Putamen (tissue), 1 donor: ENCODE results near the gene SEC23A.
"Not testable (repeated sequence)": the region's sequence is repeated elsewhere in the genome, so short reads cannot be mapped to it uniquely, and the experiment has no call there.

Experiments used
- DNase-seq: peaks from one replicate; pipeline ENCODE4 v3.0.0-alpha.2; 2016; ENCODE audit warnings: low spot score

SEC23A gene

DNA sequence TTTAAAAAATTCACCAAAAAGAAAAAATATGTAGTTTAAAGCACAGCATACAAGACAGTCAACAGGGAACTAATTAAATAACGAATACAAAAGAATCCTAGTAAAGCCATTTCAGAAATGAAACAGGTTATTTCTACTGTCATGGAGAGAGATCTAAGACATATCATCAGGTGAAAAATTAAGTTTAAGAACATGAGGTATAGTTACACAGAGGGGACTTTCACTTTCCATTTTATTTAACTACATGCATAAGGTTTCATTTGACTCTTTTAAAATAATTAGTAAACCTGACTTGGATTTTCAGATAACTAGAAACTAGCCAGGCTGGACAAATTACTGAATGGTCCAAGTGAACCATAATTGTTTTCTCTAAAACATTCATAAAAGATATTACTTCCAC lies 11.3 kb downstream of the SEC23A start:
- no peak for DNase-seq

DNA sequence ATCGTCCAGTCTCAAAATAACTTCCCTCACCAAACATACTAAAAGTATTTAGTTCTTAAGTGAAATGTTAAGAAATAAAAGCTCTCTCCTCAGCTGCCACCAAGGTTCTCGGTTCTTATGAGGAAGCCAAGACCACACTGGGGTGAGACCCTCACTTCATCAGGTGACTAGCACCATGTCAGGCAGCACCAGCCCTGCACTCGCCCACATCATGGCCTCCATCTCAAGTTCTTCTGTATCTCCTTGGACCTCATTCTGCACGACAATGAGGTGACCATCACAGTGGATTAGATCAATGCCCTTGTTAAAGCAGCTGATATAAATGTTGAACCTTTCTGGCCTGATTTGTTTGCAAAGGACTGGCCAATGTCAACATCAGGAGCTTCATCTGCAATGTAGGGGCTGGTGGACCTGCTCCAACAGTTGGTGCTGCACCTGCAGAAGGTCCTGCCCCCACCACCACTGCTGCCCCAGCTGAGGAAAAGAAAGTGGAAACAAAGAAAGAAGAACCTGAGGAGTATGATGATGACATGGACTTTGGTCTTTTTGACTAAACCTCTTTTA lies 12.4 kb downstream of the SEC23A start:
- DNase-seq = no peak

DNA sequence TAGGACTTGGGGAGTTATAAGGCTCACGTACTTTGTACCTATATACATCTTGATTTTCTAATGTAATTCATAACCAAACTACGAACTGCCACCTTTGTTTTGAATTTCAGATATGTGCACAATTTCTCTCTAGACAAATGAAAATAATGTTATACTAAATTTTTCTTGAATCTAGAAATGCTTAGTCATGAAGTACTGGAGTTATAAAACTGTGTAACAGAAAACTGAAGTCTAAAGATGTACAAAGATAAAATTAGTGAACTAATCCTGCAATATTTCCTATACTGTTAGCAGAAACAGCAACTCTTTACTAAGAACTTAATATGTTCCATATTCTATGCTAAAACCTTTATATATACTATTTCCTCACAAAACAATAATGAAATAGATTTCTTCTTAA lies 15.5 kb downstream of the SEC23A start:
- DNase-seq = no peak

DNA sequence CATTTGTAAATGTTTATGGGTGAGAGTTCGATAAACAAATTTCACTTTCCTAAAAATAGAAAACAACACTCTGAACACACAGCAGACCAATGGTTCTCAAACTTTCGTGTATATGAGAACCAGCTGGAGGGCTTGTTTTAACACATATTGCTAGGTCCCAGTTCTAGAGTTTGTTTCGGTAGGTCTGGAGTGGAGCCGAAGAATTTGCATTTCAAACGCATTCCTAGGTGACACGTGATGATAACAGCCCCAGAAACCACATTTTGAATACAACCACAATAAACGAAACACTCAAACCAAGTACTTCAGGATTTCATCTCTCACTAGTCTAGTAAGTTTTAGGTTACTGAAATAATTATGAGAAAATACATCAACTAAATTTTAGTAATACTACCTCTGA lies 17.1 kb downstream of the SEC23A start:
- no peak for DNase-seq

DNA sequence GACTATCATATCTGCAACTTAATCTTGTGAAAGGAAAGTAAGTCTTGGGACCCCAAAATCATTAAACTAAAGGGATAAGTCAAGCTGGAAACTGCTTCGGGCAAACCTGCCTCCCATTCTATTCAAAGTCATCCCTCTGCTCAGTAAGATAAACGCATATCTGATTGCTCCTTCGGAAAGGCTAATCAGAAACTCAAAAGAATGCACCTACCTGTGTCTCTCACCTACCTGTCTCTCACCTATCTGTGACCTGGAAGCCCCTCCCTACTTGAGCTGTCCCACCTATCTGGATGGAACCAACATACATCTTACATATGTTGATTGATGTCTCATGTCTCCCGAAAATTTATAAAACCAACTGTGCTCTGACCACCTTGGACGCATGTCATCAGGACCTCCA lies 19.9 kb downstream of the SEC23A start:
- no peak for DNase-seq

DNA sequence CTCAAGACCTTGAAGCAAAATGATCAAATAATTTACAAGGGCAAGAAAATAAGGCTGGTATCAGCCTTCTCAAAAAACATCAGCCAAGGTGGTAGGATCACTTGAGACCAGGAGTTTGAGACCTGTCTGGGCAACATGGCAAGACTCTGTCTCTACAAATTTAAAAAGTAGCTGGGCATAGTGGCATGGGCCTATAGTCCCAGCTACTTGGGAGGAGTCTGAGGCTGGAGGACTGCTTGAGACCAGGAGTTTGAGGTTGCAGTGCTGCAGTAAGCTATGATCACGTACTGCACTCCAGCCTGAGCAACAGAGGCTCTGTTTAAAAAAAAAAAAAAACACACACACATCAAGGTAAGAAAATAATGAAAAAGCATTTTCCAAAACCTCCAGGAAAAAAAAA lies 22.1 kb downstream of the SEC23A start:
- no peak for DNase-seq

DNA sequence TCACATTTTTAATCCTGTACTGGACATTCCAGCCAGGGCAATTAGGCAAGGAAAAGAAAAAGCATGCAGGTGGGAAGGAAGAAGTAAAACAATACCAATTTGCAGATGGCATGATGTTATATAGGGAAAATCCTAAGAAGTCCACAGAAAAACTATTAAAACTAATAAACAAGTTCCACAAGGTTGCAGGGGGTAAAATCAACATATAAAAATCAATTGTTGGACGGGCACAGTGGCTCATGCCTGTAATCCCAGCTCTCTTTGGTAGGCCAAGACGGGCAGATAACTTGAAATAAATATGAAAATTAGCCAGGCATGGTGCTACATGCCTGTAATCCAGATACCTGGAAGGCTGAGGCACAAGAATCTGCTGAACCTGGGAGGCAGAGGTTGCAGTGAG lies 31.9 kb downstream of the SEC23A start:
- no peak for DNase-seq

DNA sequence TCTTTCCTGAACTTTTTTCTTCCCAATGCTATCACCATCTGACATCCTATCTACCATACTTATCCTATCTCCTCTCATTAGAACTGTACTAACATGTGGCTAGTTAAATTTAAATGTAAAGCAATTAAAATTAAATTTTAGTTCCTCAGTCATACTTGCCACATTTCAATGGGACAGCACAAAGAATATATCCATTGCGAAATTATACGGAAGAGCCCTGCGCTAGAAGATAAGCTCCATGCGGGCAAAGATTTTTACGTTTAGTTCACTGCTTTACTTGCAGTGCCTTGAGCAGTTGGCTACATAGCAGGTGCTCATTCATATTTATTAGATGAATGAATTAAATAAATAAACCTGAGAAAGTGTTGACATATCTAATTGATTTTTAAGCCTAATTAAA lies 33.1 kb downstream of the SEC23A start:
- no peak for DNase-seq

DNA sequence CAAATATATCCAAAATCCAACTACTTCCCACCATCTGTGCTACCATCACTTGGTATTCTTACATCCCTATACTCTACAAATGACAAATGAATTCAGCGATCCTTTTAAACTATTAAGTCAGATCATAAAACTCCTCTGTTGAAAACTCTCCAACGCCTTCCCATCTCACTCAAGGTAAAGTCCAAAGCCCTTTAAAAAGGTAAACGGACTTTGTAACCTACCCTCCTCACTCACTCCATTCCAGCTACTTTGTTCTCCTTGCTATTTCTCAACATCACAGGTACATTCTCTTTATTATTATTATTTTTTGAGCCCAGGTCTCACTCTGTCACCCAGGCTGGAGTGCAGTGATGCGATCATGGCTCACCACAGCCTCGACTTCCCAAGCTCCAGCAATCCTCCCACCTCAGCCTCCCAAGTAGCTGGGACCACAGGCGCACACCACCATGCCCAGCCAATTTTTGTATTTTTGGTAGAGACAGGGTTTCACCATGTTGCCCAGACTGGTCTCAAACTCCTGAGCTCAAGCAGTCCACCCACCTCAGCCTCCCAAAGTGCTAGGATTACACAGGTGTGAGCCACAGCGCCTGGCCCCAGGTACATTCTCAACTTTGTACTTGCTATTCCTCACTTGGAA lies 33.7 kb downstream of the SEC23A start:
- DNase-seq = not testable (repeated sequence)

DNA sequence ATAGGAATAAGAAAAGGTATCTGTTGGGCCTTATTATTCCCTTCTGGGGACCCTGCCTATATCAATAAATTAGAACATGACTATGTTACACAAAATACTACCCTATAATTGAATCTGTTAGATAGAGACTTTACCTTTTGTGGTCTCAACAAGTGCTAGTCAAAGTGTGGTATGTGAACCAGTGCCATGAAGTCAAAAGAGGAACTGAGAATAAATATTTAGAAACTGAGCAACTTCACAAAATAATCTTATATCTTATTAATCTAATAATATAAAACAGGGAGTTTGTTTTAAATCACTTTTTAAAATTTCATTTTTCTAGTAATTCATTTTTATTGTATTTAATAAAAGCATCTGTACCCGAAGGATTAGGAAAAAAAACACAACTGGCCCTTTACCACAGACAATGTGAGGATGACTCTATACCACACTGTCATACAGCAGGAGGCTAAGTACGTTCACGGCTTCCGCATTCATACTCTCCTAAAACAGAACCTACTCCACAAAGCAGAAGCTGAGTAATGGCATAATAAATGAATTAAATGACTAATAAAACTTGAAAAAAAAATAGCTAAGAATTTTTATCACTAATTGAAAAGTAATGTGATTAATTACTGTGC lies 42.1 kb downstream of the SEC23A start:
- DNase-seq = no peak

DNA sequence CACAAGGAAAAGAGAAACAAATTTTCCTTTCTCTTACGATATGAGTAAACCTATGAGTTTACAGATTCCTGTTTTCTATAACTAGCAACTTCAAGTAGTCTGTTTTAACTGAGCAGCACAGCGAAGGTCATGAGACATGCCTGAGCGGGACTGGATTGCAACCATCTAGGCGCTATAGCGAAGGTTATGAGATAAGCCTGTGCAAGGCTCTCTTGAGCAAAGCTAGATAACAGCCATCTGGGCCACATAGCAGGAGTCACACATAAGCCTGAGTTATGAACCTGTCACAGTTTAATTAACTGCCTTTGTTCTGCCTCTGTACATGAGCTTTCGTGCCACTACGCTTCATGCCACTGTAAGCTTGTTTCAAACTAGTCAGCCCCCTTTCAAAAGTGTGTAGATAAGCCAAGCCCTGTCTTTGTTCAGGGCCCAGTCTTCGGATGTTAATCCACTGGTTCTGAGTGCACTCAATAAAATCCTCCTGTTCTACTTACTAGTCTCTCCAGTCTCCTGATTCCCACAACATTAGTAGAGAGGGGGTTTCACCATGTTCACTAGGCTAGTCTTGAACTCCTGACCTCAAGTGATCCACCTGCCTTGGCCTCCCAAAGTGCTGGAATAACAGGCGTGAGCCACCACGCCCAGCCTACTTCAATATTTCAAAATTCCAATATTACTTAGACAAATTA lies 47.1 kb downstream of the SEC23A start:
- DNase-seq = no peak

DNA sequence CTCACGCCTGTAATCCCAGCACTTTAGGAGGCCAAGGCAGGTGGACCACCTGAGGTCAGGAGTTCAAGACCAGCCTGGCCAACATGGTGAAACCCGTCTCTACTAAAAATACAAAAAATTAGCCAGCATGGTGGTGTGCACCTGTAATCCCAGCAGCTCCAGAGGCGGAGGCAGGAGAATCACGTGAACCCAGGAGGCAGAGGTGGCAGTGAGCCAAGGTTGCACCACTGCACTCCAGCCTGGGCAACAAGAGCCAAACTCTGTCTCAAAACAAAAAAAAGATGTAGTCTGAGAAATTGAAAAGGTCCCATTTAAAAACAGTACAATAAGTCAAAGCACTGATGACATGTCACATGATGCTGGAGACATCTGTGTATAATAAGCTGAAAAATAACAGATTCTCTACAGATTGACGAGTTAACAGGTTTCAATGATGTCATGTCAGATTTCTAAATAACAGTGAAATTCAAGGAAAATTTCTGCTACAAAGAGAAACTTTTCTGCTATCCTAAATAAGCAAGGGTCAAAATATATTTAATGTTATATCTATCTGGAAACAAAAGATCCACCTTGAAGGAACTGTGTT lies 50.1 kb downstream of the SEC23A start:
- not testable (repeated sequence) for DNase-seq

DNA sequence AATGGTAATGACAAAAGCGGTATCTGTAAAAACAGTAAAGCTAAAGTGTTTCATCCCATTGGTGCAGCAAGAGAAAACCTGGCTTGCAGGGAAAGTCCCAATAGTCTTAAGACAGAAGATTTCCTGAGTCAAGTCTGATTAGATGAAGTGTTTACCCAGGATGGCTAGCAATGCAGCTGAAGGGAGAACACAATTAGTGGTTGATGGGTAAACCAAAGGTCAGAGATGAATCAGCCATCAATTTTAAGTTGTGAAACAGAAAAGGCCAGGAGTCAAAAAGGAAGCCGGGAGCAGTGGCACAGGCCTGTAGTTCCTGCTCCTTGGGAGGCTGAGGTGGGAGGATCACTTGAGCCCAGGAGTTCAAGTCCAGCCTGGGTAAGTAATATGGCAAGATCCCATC lies 52.6 kb downstream of the SEC23A start:
- no peak for DNase-seq

DNA sequence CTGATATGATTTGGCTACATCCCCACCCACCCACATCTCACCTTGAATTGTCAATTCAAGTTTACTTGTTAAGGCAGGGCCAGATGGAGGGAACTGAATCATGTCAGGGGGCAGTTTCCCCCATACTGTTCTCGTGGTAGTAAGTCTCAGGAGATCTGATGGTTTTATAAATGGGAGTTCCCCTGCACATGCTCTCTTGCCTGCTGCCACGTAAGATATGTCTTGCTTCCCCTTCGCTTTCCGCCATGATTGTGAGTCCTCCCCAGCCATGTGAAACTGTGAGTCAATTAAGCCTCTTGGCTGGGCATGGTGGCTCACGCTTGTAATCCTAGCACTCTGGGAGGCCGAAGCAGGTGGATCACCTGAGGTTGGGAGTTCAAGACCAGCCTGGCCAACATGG lies 57.1 kb downstream of the SEC23A start:
- DNase-seq = not testable (repeated sequence)

DNA sequence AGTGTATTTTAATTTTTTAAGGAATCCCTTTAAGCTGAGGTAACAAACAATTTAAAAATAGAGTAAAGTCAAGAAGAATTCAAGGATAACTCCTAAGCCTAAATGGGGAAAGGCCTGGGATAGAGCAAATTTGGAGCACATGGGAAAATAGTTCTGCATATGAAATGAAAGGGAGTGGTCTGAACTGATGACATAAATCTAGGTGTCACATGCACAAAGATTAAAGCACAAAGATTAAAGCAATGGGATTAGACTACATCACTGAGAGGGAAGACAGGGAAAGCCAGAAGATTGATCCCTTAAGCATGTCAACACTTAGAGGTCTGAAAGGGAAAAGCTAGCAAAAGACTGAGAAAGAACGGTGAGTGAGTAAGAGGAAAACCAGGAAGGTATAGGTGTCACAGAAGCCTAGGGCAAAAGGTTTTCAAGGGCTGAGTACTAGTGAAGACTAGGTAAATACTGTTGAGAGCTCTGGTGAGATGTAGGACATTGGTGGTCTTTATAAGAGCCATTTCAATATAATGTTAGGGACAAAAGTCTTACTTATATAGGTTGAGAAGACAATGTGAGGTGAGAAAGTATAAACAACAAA lies 59.6 kb downstream of the SEC23A start:
- DNase-seq = no peak

DNA sequence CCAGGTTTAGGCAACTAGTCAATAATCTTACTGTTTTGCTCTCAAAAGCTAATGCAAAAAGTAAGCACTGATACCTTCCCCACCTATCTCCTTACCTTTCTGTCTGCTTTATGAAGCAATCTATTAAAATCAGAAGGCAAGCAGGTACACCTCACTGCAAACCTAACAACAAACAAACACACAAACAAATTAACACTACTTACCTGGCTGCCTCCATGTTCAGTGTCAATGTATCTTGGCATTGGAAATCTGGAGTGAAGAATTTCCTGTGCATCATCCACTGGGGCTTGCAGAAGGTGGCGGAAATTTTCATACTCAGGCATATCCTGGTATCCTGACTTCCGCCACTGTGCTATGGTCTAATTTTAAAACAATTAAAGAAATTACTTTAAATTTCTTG lies 62.5 kb downstream of the SEC23A start:
- no peak for DNase-seq

DNA sequence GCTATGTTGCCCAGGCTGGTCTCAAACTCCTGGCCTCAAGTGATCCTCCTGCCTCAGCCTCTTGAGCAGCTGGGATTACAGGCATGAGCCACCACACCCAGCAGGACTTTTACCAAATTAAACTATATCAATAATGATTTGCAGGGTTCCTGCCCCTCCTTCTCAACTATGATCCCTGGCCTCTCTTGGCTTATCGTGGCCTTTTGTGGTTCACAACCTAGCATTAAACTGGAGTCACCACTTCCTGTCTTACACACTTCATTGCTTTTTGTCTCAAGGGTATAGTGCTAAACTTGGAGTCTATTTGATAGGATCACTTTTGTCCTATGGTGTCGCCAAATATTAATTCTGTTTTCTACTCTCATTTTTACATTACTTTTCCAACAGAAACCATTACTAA lies 64.5 kb downstream of the SEC23A start:
- DNase-seq = no peak

DNA sequence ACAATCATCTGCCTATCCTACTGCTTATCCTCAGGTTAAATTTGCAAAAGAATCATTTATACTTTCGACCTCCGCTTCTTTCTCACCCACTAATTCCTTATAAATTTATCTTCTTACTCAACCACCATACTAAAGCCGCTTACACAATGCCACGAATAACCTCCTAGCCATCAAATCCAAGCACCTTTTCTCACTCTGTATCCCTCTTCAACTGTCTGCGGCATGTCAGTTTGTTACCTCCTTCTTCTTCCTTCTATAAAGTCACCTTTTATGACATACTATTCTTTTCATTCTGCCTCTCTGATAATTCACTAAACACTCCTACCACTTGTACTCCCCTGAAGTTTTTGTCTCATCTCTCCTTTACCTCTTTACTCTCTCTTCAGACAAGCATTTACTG lies 66.3 kb downstream of the SEC23A start:
- DNase-seq = no peak

DNA sequence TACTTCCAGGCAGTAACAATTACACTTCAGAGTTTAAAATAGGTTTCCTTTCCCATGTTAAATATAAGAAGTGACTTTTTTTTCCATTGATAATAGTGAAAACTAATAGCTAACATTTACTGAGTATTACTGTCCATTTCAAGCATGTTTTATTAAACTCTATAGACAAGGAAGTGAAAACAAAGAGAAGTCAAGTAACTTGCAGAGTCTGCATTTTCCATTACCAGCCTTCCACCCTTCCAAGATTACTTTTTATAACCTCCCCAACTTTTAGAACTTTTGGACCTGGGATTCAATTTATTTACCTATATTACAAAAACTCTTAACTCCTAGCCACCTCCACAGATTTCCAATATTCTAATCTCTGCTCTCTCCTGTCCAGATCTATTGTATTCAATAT lies 67.7 kb downstream of the SEC23A start:
- DNase-seq = no peak

DNA sequence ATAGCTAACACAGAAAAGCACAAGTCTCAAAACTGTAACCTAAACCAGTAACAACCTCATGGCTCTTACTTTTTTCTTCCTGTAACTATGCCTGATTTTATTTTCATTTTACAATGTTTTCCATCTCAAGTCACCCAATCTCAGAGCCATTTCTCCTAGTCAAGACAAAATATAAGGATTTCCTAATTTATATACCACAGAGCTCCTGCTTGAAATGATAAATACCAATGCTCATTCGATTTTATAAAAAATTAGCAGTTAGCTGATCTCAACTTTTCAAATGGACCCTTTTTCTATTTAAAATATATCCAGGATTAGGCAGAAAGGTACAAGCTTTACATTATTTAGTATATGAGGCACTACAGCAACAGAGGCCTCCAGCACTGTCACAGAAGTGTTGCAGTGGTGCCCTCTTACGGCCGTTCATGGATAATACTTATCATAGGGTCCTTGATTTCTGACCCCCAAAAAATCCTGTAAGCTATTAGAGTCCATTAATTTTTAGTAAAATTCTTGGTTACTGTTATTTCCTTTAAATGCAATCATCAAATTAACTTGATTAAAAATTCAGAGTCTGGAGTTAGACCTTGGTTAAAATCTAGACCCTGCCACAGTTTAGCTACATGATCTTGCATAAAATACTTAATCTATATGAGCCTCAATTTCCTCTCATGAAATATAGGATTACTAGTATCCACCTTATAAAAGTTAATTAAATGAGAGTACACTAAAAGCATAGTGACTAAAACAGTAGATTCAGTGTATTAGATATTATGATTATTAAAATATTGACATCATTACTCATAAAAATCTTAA lies 68.3 kb downstream of the SEC23A start:
- DNase-seq = no peak

DNA sequence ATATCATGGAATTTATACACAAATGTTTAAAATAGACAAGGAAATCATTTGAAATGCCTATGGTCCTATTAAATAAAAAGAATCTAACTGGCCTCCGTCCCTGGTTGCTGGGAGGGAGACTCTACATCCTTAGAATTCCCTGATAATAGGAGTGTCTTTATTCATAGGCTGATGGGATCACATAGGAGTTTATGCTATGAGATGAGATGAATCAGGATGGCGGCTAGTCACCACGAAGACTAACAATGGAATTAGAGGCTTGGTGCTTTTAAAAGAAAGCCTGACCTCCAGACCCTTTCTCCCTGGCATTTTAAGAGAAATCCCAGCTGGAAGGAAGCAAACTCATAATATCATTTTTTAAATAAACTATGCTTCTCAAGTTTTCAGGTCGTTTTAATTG lies 69.7 kb downstream of the SEC23A start:
- DNase-seq = no peak

DNA sequence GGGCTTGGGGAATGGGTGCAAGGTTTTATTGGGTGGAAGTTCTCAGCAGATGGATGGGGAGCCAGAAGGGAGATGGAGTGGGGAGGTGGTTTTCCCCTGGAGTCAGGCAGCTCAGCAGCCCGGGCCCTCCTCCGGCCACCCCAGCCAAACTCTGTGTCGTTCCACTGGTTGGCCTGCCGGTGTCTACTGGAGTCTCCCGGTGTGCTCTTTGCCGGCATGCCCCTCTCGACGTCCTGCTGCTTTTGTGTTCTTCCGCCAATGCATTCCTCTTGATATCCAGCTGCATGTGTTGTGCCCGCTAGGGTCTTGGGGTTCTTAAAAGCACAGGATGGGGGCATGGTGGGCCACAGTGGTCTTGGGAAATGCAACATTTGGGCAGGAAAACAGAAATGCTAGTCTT lies 72.8 kb downstream of the SEC23A start:
- DNase-seq = no peak
